GM23338 (cell line): ENCODE measurements around the gene FOXE3.

Experiments
- CREB1 ChIP-seq: fragments of 250-450 bp; sonication (Bioruptor Pico); IDR thresholded peaks from 2 replicates; pipeline ENCODE4 v1.5.0; 2020; ENCODE audit warnings: low read depth, mild to moderate bottlenecking, moderate library complexity
- ETS1 ChIP-seq: IDR thresholded peaks from 2 replicates; pipeline ENCODE4 v1.6.1; 2016; ENCODE audit warnings: antibody characterized with exemption
- EZH2 ChIP-seq: fragments of 200-600 bp; sonication (generic); IDR thresholded peaks from one replicate; pipeline ENCODE4 v1.8.0; 2017; ENCODE audit warnings: antibody characterized with exemption, mild to moderate bottlenecking, low read depth; ENCODE audit not compliant: unreplicated experiment
- EZH2phosphoT487 ChIP-seq: fragments of 200-600 bp; sonication (generic); IDR thresholded peaks from one replicate; pipeline ENCODE4 v1.8.1; 2018; ENCODE audit warnings: antibody characterized with exemption; ENCODE audit not compliant: unreplicated experiment
- JUNB ChIP-seq: IDR thresholded peaks from one replicate; pipeline ENCODE4 v1.6.1; 2016; ENCODE audit warnings: antibody characterized with exemption; ENCODE audit not compliant: unreplicated experiment
- NANOG ChIP-seq: IDR thresholded peaks from 2 replicates; pipeline ENCODE4 v1.6.1; 2016; ENCODE audit warnings: antibody characterized with exemption, borderline replicate concordance
- POLR2AphosphoS5 ChIP-seq: IDR thresholded peaks from 2 replicates; pipeline ENCODE4 v1.6.1; 2016; ENCODE audit warnings: antibody characterized with exemption, low read depth
- STAT1 ChIP-seq: IDR thresholded peaks from one replicate; pipeline ENCODE4 v1.6.1; 2016; ENCODE audit warnings: antibody characterized with exemption; ENCODE audit not compliant: unreplicated experiment
- ZNF114 ChIP-seq: fragments of 250-450 bp; sonication (Bioruptor Pico); IDR thresholded peaks from 2 replicates; pipeline ENCODE4 v1.5.0; 2020; ENCODE audit warnings: mild to moderate bottlenecking, moderate library complexity
- TF ChIP-seq, protein P1 (sequence below), 2 experiments: fragments of 200-600 bp in 1 of 2; sonication (generic) in 1 of 2; conservative IDR thresholded peaks; 2 replicates each; pipeline versions ENCODE4 v1.5.1 to v1.6.1; 2016 to 2017; ENCODE audit warnings: antibody characterized with exemption in 2 of 2, low read depth in 2 of 2, mild to moderate bottlenecking in 2 of 2, moderate library complexity in 1 of 2
- TF ChIP-seq, protein P2 (sequence below): IDR thresholded peaks from one replicate; pipeline ENCODE4 v1.6.1; 2018; ENCODE audit warnings: antibody characterized with exemption; ENCODE audit not compliant: unreplicated experiment

DNA sequence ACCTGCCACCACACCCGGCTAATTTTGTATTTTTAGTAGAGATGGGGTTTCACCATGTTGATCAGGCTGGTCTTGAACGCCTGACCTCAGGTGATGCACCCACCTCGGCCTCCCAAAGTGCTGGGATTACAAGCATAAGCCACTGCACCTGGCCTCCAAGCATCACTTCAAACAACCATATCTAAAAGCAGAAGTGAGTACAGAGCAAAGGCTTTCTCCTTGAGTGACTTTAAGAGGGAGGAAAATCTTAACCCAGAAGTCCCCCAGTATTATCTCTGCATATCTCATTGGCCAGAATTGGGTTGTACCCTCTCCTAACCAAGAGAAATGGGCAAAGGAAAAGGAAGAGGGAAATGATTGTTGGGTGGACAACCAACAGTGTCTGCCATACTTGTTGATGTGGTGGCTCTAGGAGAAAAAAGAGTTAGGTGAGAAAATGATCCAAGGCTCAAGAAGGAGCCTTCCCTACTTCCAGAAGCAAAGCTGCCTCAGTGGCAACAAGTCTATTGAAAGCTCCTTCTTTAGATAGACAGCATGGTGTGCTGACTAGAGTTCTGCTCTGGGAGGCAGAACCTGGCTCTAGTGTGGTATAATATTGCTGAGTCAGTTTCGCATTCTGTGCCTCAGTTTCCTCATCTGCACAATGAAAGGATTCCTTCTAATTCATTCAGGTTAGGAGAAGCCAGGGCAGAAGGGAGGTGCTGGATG, 16.8 kb upstream of the FOXE3 start:
- TF ChIP-seq, protein P1, sequence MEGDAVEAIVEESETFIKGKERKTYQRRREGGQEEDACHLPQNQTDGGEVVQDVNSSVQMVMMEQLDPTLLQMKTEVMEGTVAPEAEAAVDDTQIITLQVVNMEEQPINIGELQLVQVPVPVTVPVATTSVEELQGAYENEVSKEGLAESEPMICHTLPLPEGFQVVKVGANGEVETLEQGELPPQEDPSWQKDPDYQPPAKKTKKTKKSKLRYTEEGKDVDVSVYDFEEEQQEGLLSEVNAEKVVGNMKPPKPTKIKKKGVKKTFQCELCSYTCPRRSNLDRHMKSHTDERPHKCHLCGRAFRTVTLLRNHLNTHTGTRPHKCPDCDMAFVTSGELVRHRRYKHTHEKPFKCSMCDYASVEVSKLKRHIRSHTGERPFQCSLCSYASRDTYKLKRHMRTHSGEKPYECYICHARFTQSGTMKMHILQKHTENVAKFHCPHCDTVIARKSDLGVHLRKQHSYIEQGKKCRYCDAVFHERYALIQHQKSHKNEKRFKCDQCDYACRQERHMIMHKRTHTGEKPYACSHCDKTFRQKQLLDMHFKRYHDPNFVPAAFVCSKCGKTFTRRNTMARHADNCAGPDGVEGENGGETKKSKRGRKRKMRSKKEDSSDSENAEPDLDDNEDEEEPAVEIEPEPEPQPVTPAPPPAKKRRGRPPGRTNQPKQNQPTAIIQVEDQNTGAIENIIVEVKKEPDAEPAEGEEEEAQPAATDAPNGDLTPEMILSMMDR (conservative IDR thresholded peaks at IDR 0.05; ENCODE audit: low read depth in 2 of 2), result no peak
- no peak for TF ChIP-seq EZH2phosphoT487
- no peak for TF ChIP-seq POLR2AphosphoS5
- no peak for TF ChIP-seq EZH2
- TF ChIP-seq, protein P2, sequence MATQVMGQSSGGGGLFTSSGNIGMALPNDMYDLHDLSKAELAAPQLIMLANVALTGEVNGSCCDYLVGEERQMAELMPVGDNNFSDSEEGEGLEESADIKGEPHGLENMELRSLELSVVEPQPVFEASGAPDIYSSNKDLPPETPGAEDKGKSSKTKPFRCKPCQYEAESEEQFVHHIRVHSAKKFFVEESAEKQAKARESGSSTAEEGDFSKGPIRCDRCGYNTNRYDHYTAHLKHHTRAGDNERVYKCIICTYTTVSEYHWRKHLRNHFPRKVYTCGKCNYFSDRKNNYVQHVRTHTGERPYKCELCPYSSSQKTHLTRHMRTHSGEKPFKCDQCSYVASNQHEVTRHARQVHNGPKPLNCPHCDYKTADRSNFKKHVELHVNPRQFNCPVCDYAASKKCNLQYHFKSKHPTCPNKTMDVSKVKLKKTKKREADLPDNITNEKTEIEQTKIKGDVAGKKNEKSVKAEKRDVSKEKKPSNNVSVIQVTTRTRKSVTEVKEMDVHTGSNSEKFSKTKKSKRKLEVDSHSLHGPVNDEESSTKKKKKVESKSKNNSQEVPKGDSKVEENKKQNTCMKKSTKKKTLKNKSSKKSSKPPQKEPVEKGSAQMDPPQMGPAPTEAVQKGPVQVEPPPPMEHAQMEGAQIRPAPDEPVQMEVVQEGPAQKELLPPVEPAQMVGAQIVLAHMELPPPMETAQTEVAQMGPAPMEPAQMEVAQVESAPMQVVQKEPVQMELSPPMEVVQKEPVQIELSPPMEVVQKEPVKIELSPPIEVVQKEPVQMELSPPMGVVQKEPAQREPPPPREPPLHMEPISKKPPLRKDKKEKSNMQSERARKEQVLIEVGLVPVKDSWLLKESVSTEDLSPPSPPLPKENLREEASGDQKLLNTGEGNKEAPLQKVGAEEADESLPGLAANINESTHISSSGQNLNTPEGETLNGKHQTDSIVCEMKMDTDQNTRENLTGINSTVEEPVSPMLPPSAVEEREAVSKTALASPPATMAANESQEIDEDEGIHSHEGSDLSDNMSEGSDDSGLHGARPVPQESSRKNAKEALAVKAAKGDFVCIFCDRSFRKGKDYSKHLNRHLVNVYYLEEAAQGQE, result no peak
- TF ChIP-seq STAT1, result no peak
- TF ChIP-seq ETS1, result no peak
- TF ChIP-seq JUNB, result no peak
- no peak for TF ChIP-seq CREB1 (CRISPR knock-in tag)
- no peak for TF ChIP-seq NANOG
- no peak for TF ChIP-seq ZNF114 (CRISPR knock-in tag)
